ENCODE results near the gene ADAM12.

Gene ADAM12

DNA sequence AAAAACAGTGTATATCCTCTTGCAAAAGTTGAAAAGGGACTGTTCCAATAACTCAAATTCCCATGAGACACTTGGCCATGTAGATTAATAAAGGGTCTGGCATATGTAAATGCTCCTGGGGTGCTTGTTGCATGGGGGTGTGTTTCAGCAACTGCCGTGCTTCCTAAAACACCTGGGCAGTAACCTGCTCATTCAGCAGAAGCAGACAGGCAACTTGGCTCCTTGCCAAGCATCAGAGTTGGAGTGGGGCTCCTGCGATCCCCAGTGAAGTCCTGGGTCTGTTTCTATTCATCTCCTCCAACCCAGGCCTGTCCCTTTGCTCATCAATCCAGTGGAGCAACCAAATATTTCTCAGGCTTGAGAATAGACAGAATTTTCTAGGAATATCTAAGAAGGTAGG is 42.2 kb upstream of the ADAM12 start:
- H2AFZ ChIP-seq (ENCODE audit: low read length): no peak overlapping the region
- H3K4me1 ChIP-seq (ENCODE audit: low read length): no peaks in the 10 kb centered on the region
- no peak for DNase-seq
- H3K27me3 ChIP-seq (replicated peaks; ENCODE audit: insufficient read depth, low read length): no peaks in the 10 kb centered on the region
- H3K4me2 ChIP-seq (ENCODE audit: low read depth, low read length): no peak overlapping the region
- no peaks in the 10 kb centered on the region for H3K79me2 ChIP-seq (ENCODE audit: low read length)
- TF ChIP-seq EZH2 (optimal IDR thresholded peaks at IDR 0.05; ENCODE audit: low read depth, low read length): no peak
- TF ChIP-seq, protein P1, sequence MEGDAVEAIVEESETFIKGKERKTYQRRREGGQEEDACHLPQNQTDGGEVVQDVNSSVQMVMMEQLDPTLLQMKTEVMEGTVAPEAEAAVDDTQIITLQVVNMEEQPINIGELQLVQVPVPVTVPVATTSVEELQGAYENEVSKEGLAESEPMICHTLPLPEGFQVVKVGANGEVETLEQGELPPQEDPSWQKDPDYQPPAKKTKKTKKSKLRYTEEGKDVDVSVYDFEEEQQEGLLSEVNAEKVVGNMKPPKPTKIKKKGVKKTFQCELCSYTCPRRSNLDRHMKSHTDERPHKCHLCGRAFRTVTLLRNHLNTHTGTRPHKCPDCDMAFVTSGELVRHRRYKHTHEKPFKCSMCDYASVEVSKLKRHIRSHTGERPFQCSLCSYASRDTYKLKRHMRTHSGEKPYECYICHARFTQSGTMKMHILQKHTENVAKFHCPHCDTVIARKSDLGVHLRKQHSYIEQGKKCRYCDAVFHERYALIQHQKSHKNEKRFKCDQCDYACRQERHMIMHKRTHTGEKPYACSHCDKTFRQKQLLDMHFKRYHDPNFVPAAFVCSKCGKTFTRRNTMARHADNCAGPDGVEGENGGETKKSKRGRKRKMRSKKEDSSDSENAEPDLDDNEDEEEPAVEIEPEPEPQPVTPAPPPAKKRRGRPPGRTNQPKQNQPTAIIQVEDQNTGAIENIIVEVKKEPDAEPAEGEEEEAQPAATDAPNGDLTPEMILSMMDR (IDR thresholded peaks at IDR 0.05; ENCODE audit: low read length): no peak
- no peak for TF ChIP-seq EZH2phosphoT487 (IDR thresholded peaks at IDR 0.05; ENCODE audit: low read length)
- no peak overlapping the region for H3K4me3 ChIP-seq (ENCODE audit: low read length)
- H3F3A ChIP-seq (ENCODE audit: insufficient read depth, low read length): no peaks in the 10 kb centered on the region
- no peaks in the 10 kb centered on the region for H4K20me1 ChIP-seq (ENCODE audit: insufficient read depth, low read length)
- H3K9me3 ChIP-seq (replicated peaks; ENCODE audit: insufficient read depth, low read length): no peaks in the 10 kb centered on the region
- H3K27ac ChIP-seq (ENCODE audit: low read length): no peak overlapping the region
- H3K9me2 ChIP-seq (replicated peaks; ENCODE audit: insufficient read depth, low read length): no peaks in the 10 kb centered on the region
- no peak overlapping the region for H3K9ac ChIP-seq (ENCODE audit: low read length)
- H3K36me3 ChIP-seq (replicated peaks; ENCODE audit: insufficient read depth, low read length): no peaks in the 10 kb centered on the region

DNA sequence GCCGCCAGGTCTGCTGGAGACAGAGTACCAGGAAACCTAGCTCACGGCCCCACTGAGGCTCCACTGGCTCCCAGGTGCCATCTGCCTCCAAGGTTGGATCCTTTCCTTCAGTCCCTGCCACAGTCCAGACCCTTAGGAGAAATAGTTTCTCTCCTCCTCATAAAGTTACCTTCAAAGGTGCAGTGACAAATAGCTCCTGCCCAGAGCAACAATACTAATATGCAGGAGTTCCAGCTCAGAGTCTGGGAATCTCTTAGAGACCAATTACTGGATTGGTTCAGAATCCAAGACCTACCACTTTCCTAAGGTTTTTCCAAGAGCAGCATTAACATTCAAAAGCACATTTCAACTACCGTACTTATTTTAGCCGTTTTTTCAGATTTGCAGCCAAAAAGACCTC is 41.0 kb upstream of the ADAM12 start:
- Histone ChIP-seq H3K27ac (ENCODE audit: low read length) (no peak overlapping the region), H3K4me1 (ENCODE audit: low read length) (no peaks in the 10 kb centered on the region), H3K36me3 (replicated peaks; ENCODE audit: insufficient read depth, low read length) (no peaks in the 10 kb centered on the region), H4K20me1 (ENCODE audit: insufficient read depth, low read length) (no peaks in the 10 kb centered on the region), H3F3A (ENCODE audit: insufficient read depth, low read length) (no peaks in the 10 kb centered on the region), H3K4me2 (ENCODE audit: low read depth, low read length) (no peak overlapping the region), H3K4me3 (ENCODE audit: low read length) (no peak overlapping the region), H2AFZ (ENCODE audit: low read length) (no peak overlapping the region), H3K9ac (ENCODE audit: low read length) (no peak overlapping the region), H3K27me3 (replicated peaks; ENCODE audit: insufficient read depth, low read length) (no peaks in the 10 kb centered on the region), H3K9me3 (replicated peaks; ENCODE audit: insufficient read depth, low read length) (no peaks in the 10 kb centered on the region), H3K9me2 (replicated peaks; ENCODE audit: insufficient read depth, low read length) (no peaks in the 10 kb centered on the region), H3K79me2 (ENCODE audit: low read length) (no peaks in the 10 kb centered on the region)
- DNase-seq: no peak
- no peak for TF ChIP-seq EZH2phosphoT487 (IDR thresholded peaks at IDR 0.05; ENCODE audit: low read length)
- TF ChIP-seq, protein P1 (IDR thresholded peaks at IDR 0.05; ENCODE audit: low read length): no peak
- no peak for TF ChIP-seq EZH2 (optimal IDR thresholded peaks at IDR 0.05; ENCODE audit: low read depth, low read length)

DNA sequence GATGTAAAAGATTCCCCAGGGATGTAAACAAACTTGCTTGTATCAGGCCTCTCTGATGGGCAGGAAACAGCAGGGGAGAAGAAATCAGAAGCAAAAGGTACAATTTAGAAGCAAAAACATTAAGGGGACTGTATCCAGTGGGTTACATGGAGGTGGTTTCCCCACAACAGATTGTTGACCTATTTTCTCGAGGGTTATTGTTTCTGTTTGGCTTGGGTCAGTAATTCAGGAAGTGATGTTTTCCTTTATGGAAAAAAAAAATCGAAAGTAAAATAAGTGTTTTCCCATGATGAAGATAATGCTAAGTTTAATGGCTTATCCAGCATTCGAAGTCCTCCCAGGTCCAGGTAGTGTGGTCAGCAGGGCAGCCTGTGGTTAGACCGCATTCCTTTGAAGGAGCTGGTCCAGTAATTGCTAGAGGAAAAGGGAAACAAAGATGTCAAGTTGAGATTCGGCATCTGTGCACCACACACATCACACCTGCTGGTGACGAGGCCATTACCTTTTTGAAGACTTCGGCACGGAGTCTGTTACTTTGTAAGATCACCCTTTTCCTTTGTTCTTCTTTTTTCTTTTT is 37.3 kb upstream of the ADAM12 start:
- H3K4me2 ChIP-seq (ENCODE audit: low read depth, low read length): no peak overlapping the region
- no peak for DNase-seq
- no peak overlapping the region for H3K9ac ChIP-seq (ENCODE audit: low read length)

More for the DNA sequence above, 37.3 kb upstream of the ADAM12 start:
- Histone ChIP-seq H3K4me1 (ENCODE audit: low read length) (no peaks in the 10 kb centered on the region), H3K27ac (ENCODE audit: low read length) (no peak overlapping the region), H3K79me2 (ENCODE audit: low read length) (no peaks in the 10 kb centered on the region), H3K4me3 (ENCODE audit: low read length) (no peak overlapping the region), H3K9me3 (replicated peaks; ENCODE audit: insufficient read depth, low read length) (no peaks in the 10 kb centered on the region), H3K36me3 (replicated peaks; ENCODE audit: insufficient read depth, low read length) (no peaks in the 10 kb centered on the region), H4K20me1 (ENCODE audit: insufficient read depth, low read length) (no peaks in the 10 kb centered on the region), H2AFZ (ENCODE audit: low read length) (no peak overlapping the region), H3K27me3 (replicated peaks; ENCODE audit: insufficient read depth, low read length) (no peaks in the 10 kb centered on the region), H3K9me2 (replicated peaks; ENCODE audit: insufficient read depth, low read length) (no peaks in the 10 kb centered on the region), H3F3A (ENCODE audit: insufficient read depth, low read length) (no peaks in the 10 kb centered on the region)
- TF ChIP-seq EZH2phosphoT487 (IDR thresholded peaks at IDR 0.05; ENCODE audit: low read length): no peak
- TF ChIP-seq, protein P1 (IDR thresholded peaks at IDR 0.05; ENCODE audit: low read length): no peak
- TF ChIP-seq EZH2 (optimal IDR thresholded peaks at IDR 0.05; ENCODE audit: low read depth, low read length): no peak
